Forelimb muscle (tissue), 1 donor: ENCODE data around the gene HOXD3. TPM values are rescaled to one million over a fixed set of nuclear protein-coding genes. Genes with fewer than 3 reads are reported as not detected.

ENCODE experiments used
- DNase-seq: peaks from one replicate; pipeline ENCODE4 v3.0.0-alpha.2; 2013; ENCODE audit warnings: low read depth
- polyA plus RNA-seq: library from polyadenylated mRNA; unstranded; fragments of 120-200 nt; gene quantifications from one replicate; pipeline ENCODE4 v1.2.1, GENCODE V29; 2013; ENCODE audit not compliant: insufficient read length

HOXD3 gene
- polyA plus RNA-seq, 1 donor: 3.3 TPM

- DNase-seq: peak; percentile 38
These were observed 49.6 kb downstream of the HOXD3 start for GRCh38 chr2:176206682-176207081.

- DNase-seq: no peak
These were observed 54.0 kb downstream of the HOXD3 start for GRCh38 chr2:176211110-176211509.

- DNase-seq: no peak
These were observed 55.2 kb downstream of the HOXD3 start for GRCh38 chr2:176212276-176212675.

GRCh38 chr2:176213406-176213805, 56.3 kb downstream of the HOXD3 start:
- no peak for DNase-seq

Other genes starting within 250 kb of the HOXD3 start
- 39.3 TPM for gene LNPK, start 155.0 kb upstream of the HOXD3 start, polyA plus RNA-seq
- gene EVX2, start 73.3 kb upstream of the HOXD3 start, polyA plus RNA-seq: not detected
- gene HOXD13, start 64.6 kb upstream of the HOXD3 start, polyA plus RNA-seq: not detected
- not detected for gene HOXD12, start 57.5 kb upstream of the HOXD3 start, polyA plus RNA-seq
- gene HOXD11, start 50.0 kb upstream of the HOXD3 start, polyA plus RNA-seq: not detected
- gene HOXD10, start 40.5 kb upstream of the HOXD3 start, polyA plus RNA-seq: 0.24 TPM
- gene HOXD9, start 34.6 kb upstream of the HOXD3 start, polyA plus RNA-seq: 7.6 TPM
- 40.0 TPM for gene HOXD8, start 27.6 kb upstream of the HOXD3 start, polyA plus RNA-seq
- 8.9 TPM for gene HOXD4, start 5.8 kb upstream of the HOXD3 start, polyA plus RNA-seq
- 2.6 TPM for gene HOXD1, start 31.4 kb downstream of the HOXD3 start, polyA plus RNA-seq
- gene MTX2, start 112.1 kb downstream of the HOXD3 start, polyA plus RNA-seq: 59.0 TPM